Thyroid gland (tissue), 4 donors: ENCODE measurements around the gene SULT1C2. TPM values are rescaled to one million over a fixed set of nuclear protein-coding genes. Genes with fewer than 3 reads are reported as not detected.
"Not testable (repeated sequence)": the region's sequence is repeated elsewhere in the genome, so short reads cannot be mapped to it uniquely, and the experiment has no call there.

Experiments
- DNase-seq, 2 donors: peaks; one replicate each; pipeline ENCODE4 v3.0.0-alpha.2; 2019
- H3K27ac ChIP-seq, 3 donors: fragments of 200-600 bp; sonication (generic); 1 replicate in 2 of 3; 2 replicates in 1 of 3; pipeline ENCODE4 v1.5.1; 2016 to 2019; ENCODE audit warnings: mild to moderate bottlenecking in 1 of 3, moderate library complexity in 1 of 3
- H3K27me3 ChIP-seq: fragments of 200-600 bp; sonication (generic); one replicate; pipeline ENCODE4 v1.5.1; 2019
- H3K36me3 ChIP-seq, 2 donors: fragments of 200-600 bp; sonication (generic); one replicate each; pipeline ENCODE4 v1.5.1; 2016 to 2019
- H3K4me1 ChIP-seq, 2 donors: fragments of 200-600 bp; sonication (generic); one replicate each; pipeline ENCODE4 v1.5.1; 2017 to 2019
- H3K4me3 ChIP-seq, 3 donors: fragments of 200-600 bp; sonication (generic); replicated peaks in 1 of 3; 1 replicate in 2 of 3; 2 replicates in 1 of 3; pipeline ENCODE4 v1.5.1; 2016; ENCODE audit warnings: mild to moderate bottlenecking in 1 of 3
- H3K9me3 ChIP-seq: fragments of 200-600 bp; sonication (generic); one replicate; pipeline ENCODE4 v1.5.1; 2017
- POLR2A ChIP-seq, 2 donors: fragments of 450-650 bp; IDR thresholded peaks; one replicate each; pipeline ENCODE4 v1.6.1; 2017; ENCODE audit warnings: antibody characterized with exemption in 2 of 2, mild to moderate bottlenecking in 2 of 2, moderate library complexity in 1 of 2
- WGBS, 2 donors: methylation state at CpG; one replicate each; pipeline ENCODE4 v1.1.5; 2017; 5-methylcytosine and 5-hydroxymethylcytosine counted together
- intact Hi-C: fragments of 100-400 bp; cut with DNase I; formaldehyde crosslinking; loops from one replicate; pipeline ENCODE4 v1.15.1; 2023
- total RNA-seq, 4 donors: library from RNA; depleted of rRNA; stranded (reverse); fragments of >200 nt; gene quantifications; one replicate each; pipeline ENCODE4 v1.2.3, GENCODE V29; 2016
- TF ChIP-seq, protein P1 (sequence below), 6 experiments: fragments of 200-600 bp in 3 of 6; fragments of 450-650 bp in 3 of 6; sonication (generic) in 3 of 6; IDR thresholded peaks; one replicate each; pipeline ENCODE4 v1.5.1; 2016 to 2019; ENCODE audit warnings: antibody characterized with exemption in 6 of 6, mild to moderate bottlenecking in 2 of 6, inconsistent platforms in 1 of 6, moderate library complexity in 1 of 6

SULT1C2 gene
- total RNA-seq, 4 donors from 2014 or later, result 11.2 to 37.3 (median 26.5) TPM

GRCh38 chr2:108271691-108272253, 16.9 kb upstream of the SULT1C2 start:
- no peaks in the 10 kb centered on the region for H3K4me1 ChIP-seq
- no peak overlapping the region for H3K27ac ChIP-seq
- H3K36me3 ChIP-seq, result no peaks in the 10 kb centered on the region
- H3K4me3 ChIP-seq, result no peak overlapping the region
- no peaks in the 10 kb centered on the region for H3K27me3 ChIP-seq
- H3K9me3 ChIP-seq, result no peaks in the 10 kb centered on the region
- no peak for TF ChIP-seq POLR2A (IDR thresholded peaks at IDR 0.05)
- TF ChIP-seq, protein P1, sequence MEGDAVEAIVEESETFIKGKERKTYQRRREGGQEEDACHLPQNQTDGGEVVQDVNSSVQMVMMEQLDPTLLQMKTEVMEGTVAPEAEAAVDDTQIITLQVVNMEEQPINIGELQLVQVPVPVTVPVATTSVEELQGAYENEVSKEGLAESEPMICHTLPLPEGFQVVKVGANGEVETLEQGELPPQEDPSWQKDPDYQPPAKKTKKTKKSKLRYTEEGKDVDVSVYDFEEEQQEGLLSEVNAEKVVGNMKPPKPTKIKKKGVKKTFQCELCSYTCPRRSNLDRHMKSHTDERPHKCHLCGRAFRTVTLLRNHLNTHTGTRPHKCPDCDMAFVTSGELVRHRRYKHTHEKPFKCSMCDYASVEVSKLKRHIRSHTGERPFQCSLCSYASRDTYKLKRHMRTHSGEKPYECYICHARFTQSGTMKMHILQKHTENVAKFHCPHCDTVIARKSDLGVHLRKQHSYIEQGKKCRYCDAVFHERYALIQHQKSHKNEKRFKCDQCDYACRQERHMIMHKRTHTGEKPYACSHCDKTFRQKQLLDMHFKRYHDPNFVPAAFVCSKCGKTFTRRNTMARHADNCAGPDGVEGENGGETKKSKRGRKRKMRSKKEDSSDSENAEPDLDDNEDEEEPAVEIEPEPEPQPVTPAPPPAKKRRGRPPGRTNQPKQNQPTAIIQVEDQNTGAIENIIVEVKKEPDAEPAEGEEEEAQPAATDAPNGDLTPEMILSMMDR (IDR thresholded peaks at IDR 0.05), result no peak
- DNase-seq, result no peak
- WGBS, 2 donors, result 56 to 58% methylated on average over 7 of the region's 7 CpGs
- intact Hi-C loops, result no loop called here

GRCh38 chr2:108278631-108279030, 10.1 kb upstream of the SULT1C2 start:
- Histone ChIP-seq H3K27ac (no peak overlapping the region), H3K27me3 (no peaks in the 10 kb centered on the region), H3K36me3 (no peaks in the 10 kb centered on the region), H3K9me3 (no peaks in the 10 kb centered on the region), H3K4me3 (no peak overlapping the region), H3K4me1 (no peaks in the 10 kb centered on the region)
- intact Hi-C loops, result no loop called here
- WGBS, 2 donors, result 76 to 78% methylated on average over 2 of the region's 2 CpGs
- TF ChIP-seq POLR2A (IDR thresholded peaks at IDR 0.05), result no peak
- TF ChIP-seq, protein P1 (IDR thresholded peaks at IDR 0.05), result no peak
- DNase-seq, result no peak

DNA sequence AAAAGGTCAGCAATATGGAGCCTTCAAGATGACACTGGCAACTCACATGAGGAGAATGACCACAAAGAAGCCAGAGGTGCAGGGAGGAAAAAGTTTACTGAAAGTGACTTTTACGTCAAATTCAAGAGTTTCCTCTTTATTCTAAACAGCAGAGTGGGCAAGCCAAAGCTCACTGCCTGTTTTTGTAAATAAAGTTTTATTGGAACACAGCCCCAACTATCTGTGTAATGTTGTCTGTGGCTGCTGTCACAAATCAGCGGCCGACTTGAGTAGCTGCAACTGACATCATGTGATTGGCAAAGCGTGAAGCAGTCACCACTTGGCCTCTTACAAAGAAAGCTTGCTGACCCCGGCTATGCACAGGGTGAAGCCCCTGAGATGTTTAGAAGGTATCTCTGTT, 9.2 kb upstream of the SULT1C2 start:
- Histone ChIP-seq H3K27me3 (no peaks in the 10 kb centered on the region), H3K4me3 (no peak overlapping the region), H3K36me3 (no peaks in the 10 kb centered on the region), H3K9me3 (no peaks in the 10 kb centered on the region), H3K27ac (no peak overlapping the region), H3K4me1 (no peaks in the 10 kb centered on the region)
- intact Hi-C loops, result no loop called here
- TF ChIP-seq POLR2A (IDR thresholded peaks at IDR 0.05), result no peak
- TF ChIP-seq, protein P1 (IDR thresholded peaks at IDR 0.05), result no peak
- 65 to 76% methylated on average over 5 of the region's 5 CpGs for WGBS, 2 donors
- DNase-seq, result no peak

DNA sequence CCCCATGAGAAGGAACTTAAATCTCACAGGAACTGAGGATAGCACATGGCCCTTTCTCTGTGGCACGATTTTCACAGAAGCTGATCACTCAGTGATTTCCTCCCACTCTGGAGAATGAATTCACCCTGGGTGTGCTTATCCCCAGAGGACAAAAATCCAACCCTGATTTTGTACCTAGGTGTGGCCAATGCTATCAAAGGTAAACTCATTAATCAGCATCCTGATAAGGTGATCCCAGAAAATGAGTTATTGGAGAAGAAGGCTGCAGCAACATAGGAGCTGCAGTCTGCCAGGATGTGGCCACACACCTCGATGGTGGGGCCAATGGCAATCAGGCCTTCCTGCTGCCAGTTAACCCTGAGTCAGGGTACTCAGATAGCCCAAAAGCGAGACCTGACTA, 8.2 kb upstream of the SULT1C2 start:
- H3K36me3 ChIP-seq, result no peaks in the 10 kb centered on the region
- no peak for DNase-seq
- intact Hi-C loops, result no loop called here

DNA sequence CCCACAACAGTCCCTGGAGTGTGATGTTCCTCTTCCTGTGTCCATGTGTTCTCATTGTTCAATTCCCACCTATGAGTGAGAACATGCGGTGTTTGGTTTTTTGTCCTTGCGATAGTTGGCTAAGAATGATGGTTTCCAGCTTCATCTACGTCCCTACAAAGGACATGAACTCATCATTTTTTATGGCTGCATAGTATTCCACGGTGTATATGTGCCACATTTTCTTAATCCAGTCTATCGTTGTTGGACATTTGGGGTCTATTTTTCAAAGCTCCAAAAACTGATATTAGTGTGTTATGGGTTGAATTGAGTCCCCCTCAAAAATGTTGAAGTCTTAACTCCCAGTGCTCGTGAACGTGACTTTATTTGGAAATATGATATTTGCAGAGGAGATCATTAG, 4.1 kb upstream of the SULT1C2 start:
- H3K4me3 ChIP-seq, H3K27ac ChIP-seq, intact Hi-C loops, H3K36me3 ChIP-seq, H3K27me3 ChIP-seq, H3K9me3 ChIP-seq, DNase-seq: not testable (repeated sequence)
- peaks cover 11 to 14% of the 10 kb centered on the region in 2 donors for H3K4me1 ChIP-seq
- WGBS, 2 donors, result 92 to 94% methylated on average over 7 of the region's 7 CpGs

More for the DNA sequence above, 8.2 kb upstream of the SULT1C2 start:
- no peak for TF ChIP-seq POLR2A (IDR thresholded peaks at IDR 0.05)
- TF ChIP-seq, protein P1 (IDR thresholded peaks at IDR 0.05), result no peak
- Histone ChIP-seq H3K9me3 (no peaks in the 10 kb centered on the region), H3K4me1 (no peaks in the 10 kb centered on the region), H3K4me3 (no peak overlapping the region), H3K27me3 (no peaks in the 10 kb centered on the region), H3K27ac (no peak overlapping the region)
- WGBS, 2 donors, result 77 to 82% methylated on average over 2 to 3 of the region's 3 CpGs
